SK-N-SH treated with all-trans-retinoic acid at 6 μM for 48 hours (cell line): Measurements from ENCODE around the gene EVPL.

ENCODE experiments used
- ATAC-seq: fragments of 200-7000 bp; cut with Tn5 transposase; 3 replicates; pipeline ENCODE4 v1.9.1; 2020; ENCODE audit warnings: mild to moderate bottlenecking, moderate library complexity
- ARNTL ChIP-seq: fragments of 450-650 bp; formaldehyde crosslinking; IDR thresholded peaks from 2 replicates; pipeline ENCODE4 v1.5.0; 2020; ENCODE audit warnings: low read depth, mild to moderate bottlenecking, moderate library complexity, borderline replicate concordance
- BACH2 ChIP-seq: fragments of 250-450 bp; sonication (Bioruptor Pico); IDR thresholded peaks from 2 replicates; pipeline ENCODE4 v1.9.0; 2021; ENCODE audit warnings: mild to moderate bottlenecking, borderline replicate concordance
- CREB5 ChIP-seq: fragments of 250-450 bp; sonication (Bioruptor Pico); IDR thresholded peaks from 2 replicates; pipeline ENCODE4 v1.5.1; 2020; ENCODE audit warnings: low read depth, mild to moderate bottlenecking, moderate library complexity
- CSDC2 ChIP-seq: fragments of 250-450 bp; sonication (Bioruptor Pico); IDR thresholded peaks from 2 replicates; pipeline ENCODE4 v1.5.0; 2020; ENCODE audit warnings: mild to moderate bottlenecking, moderate library complexity
- ESRRG ChIP-seq: fragments of 250-450 bp; sonication (Bioruptor Pico); IDR thresholded peaks from 2 replicates; pipeline ENCODE4 v1.6.1; 2021; ENCODE audit warnings: mild to moderate bottlenecking
- GLIS3 ChIP-seq: fragments of 250-450 bp; sonication (Bioruptor Pico); IDR thresholded peaks from 2 replicates; pipeline ENCODE4 v1.5.0; 2020; ENCODE audit warnings: mild to moderate bottlenecking, moderate library complexity
- PATZ1 ChIP-seq: fragments of 250-450 bp; sonication (Bioruptor Pico); IDR thresholded peaks from 2 replicates; pipeline ENCODE4 v1.8.0; 2020; ENCODE audit warnings: mild to moderate bottlenecking, moderate library complexity, borderline replicate concordance
- POU6F1 ChIP-seq: fragments of 250-450 bp; sonication (Bioruptor Pico); IDR thresholded peaks from 2 replicates; pipeline ENCODE4 v1.8.0; 2021; ENCODE audit warnings: low read depth, mild to moderate bottlenecking, moderate library complexity, borderline replicate concordance
- RARB ChIP-seq: fragments of 250-450 bp; sonication (Bioruptor Pico); IDR thresholded peaks from 2 replicates; pipeline ENCODE4 v1.8.0; 2021; ENCODE audit warnings: mild to moderate bottlenecking, moderate library complexity
- TCF4 ChIP-seq: fragments of 250-450 bp; sonication (Bioruptor Pico); IDR thresholded peaks from 2 replicates; pipeline ENCODE4 v1.8.0; 2021; ENCODE audit warnings: mild to moderate bottlenecking, moderate library complexity, borderline replicate concordance
- TOX ChIP-seq: fragments of 250-450 bp; sonication (Bioruptor Pico); IDR thresholded peaks from 2 replicates; pipeline ENCODE4 v1.8.0; 2021; ENCODE audit warnings: mild to moderate bottlenecking, moderate library complexity, borderline replicate concordance
- ZFP3 ChIP-seq: fragments of 250-450 bp; sonication (Bioruptor Pico); IDR thresholded peaks from 2 replicates; pipeline ENCODE4 v1.5.0; 2020; ENCODE audit warnings: mild to moderate bottlenecking, moderate library complexity
- ZNF565 ChIP-seq: fragments of 450-650 bp; formaldehyde crosslinking; conservative IDR thresholded peaks from 2 replicates; pipeline ENCODE4 v1.5.0; 2020; ENCODE audit warnings: low read depth, mild to moderate bottlenecking, moderate library complexity
- ZNF8 ChIP-seq: fragments of 450-650 bp; formaldehyde crosslinking; IDR thresholded peaks from 2 replicates; pipeline ENCODE4 v1.5.0; 2020; ENCODE audit warnings: mild to moderate bottlenecking, moderate library complexity
- TF ChIP-seq, protein P1 (sequence below): fragments of 250-450 bp; sonication (Bioruptor Pico); IDR thresholded peaks from 2 replicates; pipeline ENCODE4 v1.5.0; 2020; ENCODE audit warnings: mild to moderate bottlenecking, moderate library complexity

The EVPL gene

GRCh38 chr17:75998327-75998795 is 28.7 kb downstream of the EVPL start (continued):
- TF ChIP-seq PATZ1 = no peak

GRCh38 chr17:75996665-75997590 is 30.2 kb downstream of the EVPL start:
- ATAC-seq = peak; percentile 58
- no peak for TF ChIP-seq BACH2
- TF ChIP-seq, all 23 proteins: peak for 0

- ATAC-seq = no peak
Measured at GRCh38 chr17:75995385-75995925, 31.7 kb downstream of the EVPL start.

GRCh38 chr17:75994802-75995370 is 32.2 kb downstream of the EVPL start:
- no peak for ATAC-seq
- no peak for TF ChIP-seq TCF4 (CRISPR knock-in tag)
- TF ChIP-seq BACH2 = no peak
- TF ChIP-seq, all 23 proteins: peak for 0

More at GRCh38 chr17:75995385-75995925, 31.7 kb downstream of the EVPL start:
- no peak for TF ChIP-seq RARB
- TF ChIP-seq, protein P1, sequence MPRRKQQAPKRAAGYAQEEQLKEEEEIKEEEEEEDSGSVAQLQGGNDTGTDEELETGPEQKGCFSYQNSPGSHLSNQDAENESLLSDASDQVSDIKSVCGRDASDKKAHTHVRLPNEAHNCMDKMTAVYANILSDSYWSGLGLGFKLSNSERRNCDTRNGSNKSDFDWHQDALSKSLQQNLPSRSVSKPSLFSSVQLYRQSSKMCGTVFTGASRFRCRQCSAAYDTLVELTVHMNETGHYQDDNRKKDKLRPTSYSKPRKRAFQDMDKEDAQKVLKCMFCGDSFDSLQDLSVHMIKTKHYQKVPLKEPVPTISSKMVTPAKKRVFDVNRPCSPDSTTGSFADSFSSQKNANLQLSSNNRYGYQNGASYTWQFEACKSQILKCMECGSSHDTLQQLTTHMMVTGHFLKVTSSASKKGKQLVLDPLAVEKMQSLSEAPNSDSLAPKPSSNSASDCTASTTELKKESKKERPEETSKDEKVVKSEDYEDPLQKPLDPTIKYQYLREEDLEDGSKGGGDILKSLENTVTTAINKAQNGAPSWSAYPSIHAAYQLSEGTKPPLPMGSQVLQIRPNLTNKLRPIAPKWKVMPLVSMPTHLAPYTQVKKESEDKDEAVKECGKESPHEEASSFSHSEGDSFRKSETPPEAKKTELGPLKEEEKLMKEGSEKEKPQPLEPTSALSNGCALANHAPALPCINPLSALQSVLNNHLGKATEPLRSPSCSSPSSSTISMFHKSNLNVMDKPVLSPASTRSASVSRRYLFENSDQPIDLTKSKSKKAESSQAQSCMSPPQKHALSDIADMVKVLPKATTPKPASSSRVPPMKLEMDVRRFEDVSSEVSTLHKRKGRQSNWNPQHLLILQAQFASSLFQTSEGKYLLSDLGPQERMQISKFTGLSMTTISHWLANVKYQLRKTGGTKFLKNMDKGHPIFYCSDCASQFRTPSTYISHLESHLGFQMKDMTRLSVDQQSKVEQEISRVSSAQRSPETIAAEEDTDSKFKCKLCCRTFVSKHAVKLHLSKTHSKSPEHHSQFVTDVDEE (CRISPR knock-in tag) = no peak
- no peak for TF ChIP-seq PATZ1
- TF ChIP-seq BACH2 = no peak
- no peak for TF ChIP-seq ARNTL (CRISPR knock-in tag)
- no peak for TF ChIP-seq TCF4 (CRISPR knock-in tag)
- TF ChIP-seq, all 23 proteins: peak for 0

GRCh38 chr17:75991396-75991795 is 35.7 kb downstream of the EVPL start:
- ATAC-seq = no peak
- TF ChIP-seq CREB5 (CRISPR knock-in tag) (no peak), TOX (CRISPR knock-in tag) (no peak), ZNF565 (CRISPR knock-in tag) (no peak), POU6F1 (no peak), ZFP3 (CRISPR knock-in tag) (no peak), ZNF8 (CRISPR knock-in tag) (no peak), CSDC2 (no peak), ESRRG (CRISPR knock-in tag) (no peak), GLIS3 (CRISPR knock-in tag) (no peak)
